CD1c-positive myeloid dendritic cell (primary cell): ENCODE results near the gene AGFG1.
A peak's percentile ranks its signal among the peaks of the same experiment; 100 is the strongest.

Source experiments
- DNase-seq: peaks from one replicate; pipeline ENCODE4 v3.0.0-alpha.2; 2016; ENCODE audit errors: extremely low spot score

The AGFG1 gene

DNA sequence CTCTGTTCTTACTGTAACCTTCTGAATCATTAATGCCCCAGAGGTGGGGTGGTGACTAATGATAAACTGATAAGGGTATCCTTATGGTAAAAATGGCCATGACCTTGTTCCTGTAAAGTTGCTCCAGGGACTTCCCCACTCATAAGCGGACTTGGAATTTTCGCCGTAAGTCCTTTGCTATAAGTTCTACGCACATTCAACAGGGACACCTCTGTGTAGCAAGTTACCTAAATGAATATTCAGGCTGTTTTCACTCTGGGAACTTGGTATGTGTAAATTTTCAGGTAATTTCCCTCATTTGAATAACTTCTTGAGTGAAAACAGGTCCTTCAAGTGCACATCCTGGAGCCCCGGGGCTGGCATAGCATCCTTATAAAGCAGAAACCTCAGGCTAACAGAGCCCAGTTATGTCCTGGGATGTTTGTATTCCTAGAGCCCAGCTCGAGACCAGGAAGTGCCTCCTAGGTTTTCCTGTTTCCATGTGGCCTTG is 9.4 kb upstream of the AGFG1 start:
- no peak for DNase-seq

GRCh38 chr2:227462972-227463931 is 8.7 kb upstream of the AGFG1 start:
- DNase-seq: no peak

DNA sequence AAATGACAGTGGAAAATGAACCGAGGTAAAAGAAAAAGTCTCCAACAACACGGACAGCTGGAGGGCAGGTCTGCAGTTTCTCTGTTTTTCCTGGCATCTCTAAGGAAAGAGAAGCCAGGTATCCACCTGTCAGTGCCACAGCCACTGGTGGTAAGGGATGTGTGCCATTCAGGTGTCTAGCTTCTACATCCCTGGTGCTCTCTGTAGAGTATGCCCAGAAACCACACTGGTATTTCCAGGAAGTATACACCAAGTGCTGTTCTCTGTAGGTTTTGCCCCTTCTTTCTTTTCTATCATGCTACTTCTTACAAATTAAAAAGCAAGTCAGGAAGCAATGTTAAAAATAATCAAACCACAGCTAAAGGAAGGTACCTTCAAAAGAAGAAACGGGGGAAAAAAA is 7.6 kb upstream of the AGFG1 start:
- DNase-seq: no peak

- DNase-seq: no peak
These were observed 7.1 kb upstream of the AGFG1 start for GRCh38 chr2:227464851-227465250.

DNA sequence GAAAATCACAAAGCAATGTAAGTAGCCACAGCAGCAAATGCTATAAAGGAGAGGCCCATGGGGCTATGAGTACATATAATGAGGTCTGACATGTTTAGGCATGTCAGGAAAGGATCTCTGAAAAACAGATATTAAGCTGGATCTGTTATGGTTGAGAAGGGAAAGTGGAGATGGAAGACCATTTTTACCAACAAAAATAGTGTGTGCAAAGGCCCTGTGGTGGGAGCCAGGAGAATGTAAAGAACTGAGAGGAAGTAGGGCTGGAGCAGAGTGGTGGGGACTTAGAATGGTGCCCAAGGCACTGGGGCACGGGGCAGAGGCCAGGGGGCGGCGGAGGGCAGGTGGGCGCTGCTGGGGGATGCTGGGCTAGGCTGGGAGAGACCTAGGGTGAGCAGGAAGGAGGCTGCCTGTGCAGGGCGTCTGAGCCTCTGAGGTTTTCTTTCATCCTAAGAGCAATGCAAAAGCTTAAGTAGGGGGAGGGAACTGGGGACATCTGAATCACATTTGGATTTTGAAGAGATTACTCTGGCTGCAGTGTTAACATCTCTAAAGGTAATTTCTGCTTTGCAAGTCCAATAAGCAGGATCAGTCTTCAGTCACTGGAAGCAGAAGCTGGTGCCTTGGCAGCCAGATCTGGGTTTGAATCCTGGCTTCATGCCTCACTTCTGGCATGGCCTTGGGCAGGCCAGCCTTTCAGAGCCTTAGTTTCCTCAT is 4.9 kb upstream of the AGFG1 start:
- no peak for DNase-seq

GRCh38 chr2:227471412-227471811 is 544 bp upstream of the AGFG1 start:
- no peak for DNase-seq

GRCh38 chr2:227472265-227473121 is 537 bp downstream of the AGFG1 start:
- peak; percentile 65 for DNase-seq

- DNase-seq: no peak
These were observed 1.1 kb downstream of the AGFG1 start for GRCh38 chr2:227473122-227473461.

DNA sequence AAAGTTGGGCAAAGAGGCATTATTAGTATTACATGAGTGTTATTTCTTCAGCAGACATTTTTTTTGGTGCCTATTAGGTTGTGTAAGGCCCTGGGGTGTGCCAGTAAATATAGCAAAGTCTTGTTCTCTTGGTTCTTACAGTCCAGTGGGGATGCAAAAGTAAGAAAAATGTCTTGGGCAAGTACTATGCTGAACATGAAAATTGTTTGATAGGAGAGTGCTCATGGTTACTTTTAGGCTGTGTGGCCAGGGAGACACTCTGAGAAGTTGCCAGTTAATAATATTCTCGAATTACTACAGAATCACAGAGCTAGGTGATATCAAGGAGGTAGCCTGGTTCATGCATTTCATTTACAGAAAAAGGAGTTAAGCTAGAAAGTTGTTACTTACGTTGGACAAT is 1.9 kb downstream of the AGFG1 start:
- no peak for DNase-seq

DNA sequence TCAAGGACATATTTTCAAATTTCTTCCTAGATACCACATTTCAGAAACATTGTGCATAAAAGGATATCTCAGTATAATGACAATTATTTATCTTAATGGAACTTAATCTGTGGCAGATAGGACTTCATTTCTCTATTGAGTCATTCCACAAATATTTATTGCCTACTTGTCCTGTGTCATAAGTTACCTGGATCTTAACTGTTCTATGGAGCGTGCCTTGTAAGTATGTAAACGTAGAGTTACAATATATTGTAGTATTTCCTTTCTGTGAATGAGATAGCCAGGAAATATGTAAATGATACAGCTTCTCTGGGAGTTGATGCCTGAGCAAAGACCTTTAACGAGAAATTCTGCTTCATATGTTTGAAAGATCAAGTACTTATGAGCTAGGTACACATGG is 2.5 kb downstream of the AGFG1 start:
- DNase-seq: no peak

GRCh38 chr2:227477291-227477690 is 5.3 kb downstream of the AGFG1 start:
- no peak for DNase-seq

- peak; percentile 31 for DNase-seq
These were observed 8.0 kb downstream of the AGFG1 start for GRCh38 chr2:227479865-227480475.

- DNase-seq: no peak
These were observed 8.6 kb downstream of the AGFG1 start for GRCh38 chr2:227480528-227480927.

GRCh38 chr2:227482638-227483340 is 10.8 kb downstream of the AGFG1 start:
- DNase-seq: peak; percentile 64

DNA sequence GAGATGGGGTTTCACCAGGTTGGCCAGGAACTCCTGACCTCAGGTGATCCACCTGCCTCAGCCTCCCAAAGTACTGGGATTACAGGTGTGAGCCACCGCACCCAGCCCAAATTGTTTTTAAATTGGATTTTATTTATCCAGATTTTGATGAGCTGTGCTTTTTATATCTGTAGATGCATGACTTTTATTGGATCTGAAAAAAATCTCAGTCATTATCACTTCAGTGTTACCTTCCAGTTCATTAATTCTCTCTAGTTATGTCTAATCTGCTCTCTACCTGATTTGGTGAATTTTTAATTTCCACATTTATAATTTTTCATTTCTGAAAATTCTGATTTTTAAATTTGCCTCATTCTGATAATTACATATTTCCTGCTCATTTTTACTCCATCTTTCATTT is 13.5 kb downstream of the AGFG1 start:
- no peak for DNase-seq

- no peak for DNase-seq
These were observed 14.7 kb downstream of the AGFG1 start for GRCh38 chr2:227486688-227487087.

GRCh38 chr2:227488045-227488444 is 16.1 kb downstream of the AGFG1 start:
- no peak for DNase-seq

- DNase-seq: no peak
These were observed 19.4 kb downstream of the AGFG1 start for GRCh38 chr2:227491386-227491785.

- no peak for DNase-seq
These were observed 21.6 kb downstream of the AGFG1 start for GRCh38 chr2:227493524-227493923.

- DNase-seq: no peak
These were observed 25.2 kb downstream of the AGFG1 start for GRCh38 chr2:227497158-227497557.
